SK-N-SH treated with all-trans-retinoic acid at 6 μM for 48 hours (cell line): Measurements from ENCODE around the gene CSF2.

ENCODE experiments used
- ARNTL ChIP-seq: fragments of 450-650 bp; formaldehyde crosslinking; IDR thresholded peaks from 2 replicates; pipeline ENCODE4 v1.5.0; 2020; ENCODE audit warnings: low read depth, mild to moderate bottlenecking, moderate library complexity, borderline replicate concordance
- BACH2 ChIP-seq: fragments of 250-450 bp; sonication (Bioruptor Pico); IDR thresholded peaks from 2 replicates; pipeline ENCODE4 v1.9.0; 2021; ENCODE audit warnings: mild to moderate bottlenecking, borderline replicate concordance
- GLIS3 ChIP-seq: fragments of 250-450 bp; sonication (Bioruptor Pico); IDR thresholded peaks from 2 replicates; pipeline ENCODE4 v1.5.0; 2020; ENCODE audit warnings: mild to moderate bottlenecking, moderate library complexity
- ISL1 ChIP-seq: fragments of 250-450 bp; sonication (Bioruptor Pico); IDR thresholded peaks from 2 replicates; pipeline ENCODE4 v2.1.2; 2022; ENCODE audit warnings: mild to moderate bottlenecking, moderate library complexity
- PPARA ChIP-seq: fragments of 250-450 bp; sonication (Bioruptor Pico); IDR thresholded peaks from 2 replicates; pipeline ENCODE4 v1.5.0; 2020; ENCODE audit warnings: mild to moderate bottlenecking, borderline replicate concordance
- RARB ChIP-seq: fragments of 250-450 bp; sonication (Bioruptor Pico); IDR thresholded peaks from 2 replicates; pipeline ENCODE4 v1.8.0; 2021; ENCODE audit warnings: mild to moderate bottlenecking, moderate library complexity
- SNAI2 ChIP-seq: fragments of 250-450 bp; sonication (Bioruptor Pico); IDR thresholded peaks from 2 replicates; pipeline ENCODE4 v1.5.0; 2020; ENCODE audit warnings: mild to moderate bottlenecking, moderate library complexity
- ZFP3 ChIP-seq: fragments of 250-450 bp; sonication (Bioruptor Pico); IDR thresholded peaks from 2 replicates; pipeline ENCODE4 v1.5.0; 2020; ENCODE audit warnings: mild to moderate bottlenecking, moderate library complexity
- ZFP30 ChIP-seq: fragments of 450-650 bp; formaldehyde crosslinking; IDR thresholded peaks from 2 replicates; pipeline ENCODE4 v1.5.0; 2022; ENCODE audit warnings: mild to moderate bottlenecking, moderate library complexity
- ZNF70 ChIP-seq: fragments of 450-650 bp; formaldehyde crosslinking; IDR thresholded peaks from 2 replicates; pipeline ENCODE4 v1.5.0; 2020; ENCODE audit warnings: mild to moderate bottlenecking, moderate library complexity
- ZNF8 ChIP-seq: fragments of 450-650 bp; formaldehyde crosslinking; IDR thresholded peaks from 2 replicates; pipeline ENCODE4 v1.5.0; 2020; ENCODE audit warnings: mild to moderate bottlenecking, moderate library complexity
- TF ChIP-seq, protein P1 (sequence below): fragments of 250-450 bp; sonication (Bioruptor Pico); IDR thresholded peaks from 2 replicates; pipeline ENCODE4 v1.5.1; 2020; ENCODE audit warnings: low read depth, mild to moderate bottlenecking, moderate library complexity
- TF ChIP-seq, protein P2 (sequence below): fragments of 250-450 bp; sonication (Bioruptor Pico); IDR thresholded peaks from 2 replicates; pipeline ENCODE4 v1.8.0; 2020; ENCODE audit warnings: mild to moderate bottlenecking, moderate library complexity, borderline replicate concordance
- TF ChIP-seq, protein P3 (sequence below): fragments of 250-450 bp; sonication (Bioruptor Pico); IDR thresholded peaks from 2 replicates; pipeline ENCODE4 v1.5.0; 2020; ENCODE audit warnings: mild to moderate bottlenecking, moderate library complexity

DNA sequence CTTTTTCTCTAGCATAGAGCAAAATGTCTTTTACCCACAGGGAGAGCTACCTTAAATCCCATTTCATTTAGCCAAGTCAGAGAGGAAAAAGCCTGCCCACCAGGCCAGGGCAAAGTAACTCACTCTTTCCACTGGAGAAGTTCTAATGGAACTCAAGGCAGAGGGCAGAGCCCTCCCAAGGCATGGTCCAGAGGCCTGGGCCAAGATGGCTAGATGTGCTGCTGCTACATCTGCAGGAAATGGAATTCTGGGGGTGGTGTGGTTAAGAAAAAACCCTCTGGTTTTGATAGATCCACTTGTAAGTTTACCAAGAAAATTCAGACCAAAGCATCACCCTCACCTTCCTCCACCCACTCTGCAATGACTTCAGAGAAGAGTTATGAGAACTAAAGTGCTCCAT is 37.3 kb downstream of the CSF2 start:
- no peak for TF ChIP-seq SNAI2 (CRISPR knock-in tag)
- TF ChIP-seq, protein P1, sequence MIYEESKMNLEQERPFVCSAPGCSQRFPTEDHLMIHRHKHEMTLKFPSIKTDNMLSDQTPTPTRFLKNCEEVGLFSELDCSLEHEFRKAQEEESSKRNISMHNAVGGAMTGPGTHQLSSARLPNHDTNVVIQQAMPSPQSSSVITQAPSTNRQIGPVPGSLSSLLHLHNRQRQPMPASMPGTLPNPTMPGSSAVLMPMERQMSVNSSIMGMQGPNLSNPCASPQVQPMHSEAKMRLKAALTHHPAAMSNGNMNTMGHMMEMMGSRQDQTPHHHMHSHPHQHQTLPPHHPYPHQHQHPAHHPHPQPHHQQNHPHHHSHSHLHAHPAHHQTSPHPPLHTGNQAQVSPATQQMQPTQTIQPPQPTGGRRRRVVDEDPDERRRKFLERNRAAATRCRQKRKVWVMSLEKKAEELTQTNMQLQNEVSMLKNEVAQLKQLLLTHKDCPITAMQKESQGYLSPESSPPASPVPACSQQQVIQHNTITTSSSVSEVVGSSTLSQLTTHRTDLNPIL (CRISPR knock-in tag): no peak
- no peak for TF ChIP-seq ZFP30
- no peak for TF ChIP-seq BACH2 (CRISPR knock-in tag)
- no peak for TF ChIP-seq ARNTL
- TF ChIP-seq, protein P2, sequence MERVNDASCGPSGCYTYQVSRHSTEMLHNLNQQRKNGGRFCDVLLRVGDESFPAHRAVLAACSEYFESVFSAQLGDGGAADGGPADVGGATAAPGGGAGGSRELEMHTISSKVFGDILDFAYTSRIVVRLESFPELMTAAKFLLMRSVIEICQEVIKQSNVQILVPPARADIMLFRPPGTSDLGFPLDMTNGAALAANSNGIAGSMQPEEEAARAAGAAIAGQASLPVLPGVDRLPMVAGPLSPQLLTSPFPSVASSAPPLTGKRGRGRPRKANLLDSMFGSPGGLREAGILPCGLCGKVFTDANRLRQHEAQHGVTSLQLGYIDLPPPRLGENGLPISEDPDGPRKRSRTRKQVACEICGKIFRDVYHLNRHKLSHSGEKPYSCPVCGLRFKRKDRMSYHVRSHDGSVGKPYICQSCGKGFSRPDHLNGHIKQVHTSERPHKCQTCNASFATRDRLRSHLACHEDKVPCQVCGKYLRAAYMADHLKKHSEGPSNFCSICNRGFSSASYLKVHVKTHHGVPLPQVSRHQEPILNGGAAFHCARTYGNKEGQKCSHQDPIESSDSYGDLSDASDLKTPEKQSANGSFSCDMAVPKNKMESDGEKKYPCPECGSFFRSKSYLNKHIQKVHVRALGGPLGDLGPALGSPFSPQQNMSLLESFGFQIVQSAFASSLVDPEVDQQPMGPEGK (CRISPR knock-in tag): no peak
- TF ChIP-seq ZNF8: no peak
- no peak for TF ChIP-seq ZNF70 (CRISPR knock-in tag)
- TF ChIP-seq, protein P3, sequence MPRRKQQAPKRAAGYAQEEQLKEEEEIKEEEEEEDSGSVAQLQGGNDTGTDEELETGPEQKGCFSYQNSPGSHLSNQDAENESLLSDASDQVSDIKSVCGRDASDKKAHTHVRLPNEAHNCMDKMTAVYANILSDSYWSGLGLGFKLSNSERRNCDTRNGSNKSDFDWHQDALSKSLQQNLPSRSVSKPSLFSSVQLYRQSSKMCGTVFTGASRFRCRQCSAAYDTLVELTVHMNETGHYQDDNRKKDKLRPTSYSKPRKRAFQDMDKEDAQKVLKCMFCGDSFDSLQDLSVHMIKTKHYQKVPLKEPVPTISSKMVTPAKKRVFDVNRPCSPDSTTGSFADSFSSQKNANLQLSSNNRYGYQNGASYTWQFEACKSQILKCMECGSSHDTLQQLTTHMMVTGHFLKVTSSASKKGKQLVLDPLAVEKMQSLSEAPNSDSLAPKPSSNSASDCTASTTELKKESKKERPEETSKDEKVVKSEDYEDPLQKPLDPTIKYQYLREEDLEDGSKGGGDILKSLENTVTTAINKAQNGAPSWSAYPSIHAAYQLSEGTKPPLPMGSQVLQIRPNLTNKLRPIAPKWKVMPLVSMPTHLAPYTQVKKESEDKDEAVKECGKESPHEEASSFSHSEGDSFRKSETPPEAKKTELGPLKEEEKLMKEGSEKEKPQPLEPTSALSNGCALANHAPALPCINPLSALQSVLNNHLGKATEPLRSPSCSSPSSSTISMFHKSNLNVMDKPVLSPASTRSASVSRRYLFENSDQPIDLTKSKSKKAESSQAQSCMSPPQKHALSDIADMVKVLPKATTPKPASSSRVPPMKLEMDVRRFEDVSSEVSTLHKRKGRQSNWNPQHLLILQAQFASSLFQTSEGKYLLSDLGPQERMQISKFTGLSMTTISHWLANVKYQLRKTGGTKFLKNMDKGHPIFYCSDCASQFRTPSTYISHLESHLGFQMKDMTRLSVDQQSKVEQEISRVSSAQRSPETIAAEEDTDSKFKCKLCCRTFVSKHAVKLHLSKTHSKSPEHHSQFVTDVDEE (CRISPR knock-in tag): no peak
- no peak for TF ChIP-seq PPARA
- TF ChIP-seq RARB (CRISPR knock-in tag): no peak
- TF ChIP-seq GLIS3 (CRISPR knock-in tag): no peak
- TF ChIP-seq ISL1 (CRISPR knock-in tag): no peak
- TF ChIP-seq ZFP3 (CRISPR knock-in tag): no peak
